Hepatocyte (in vitro differentiated cells): ENCODE data around the gene PPIA.

Experiments
- EZH2phosphoT487 ChIP-seq: fragments of 200-600 bp; sonication (generic); IDR thresholded peaks from one replicate; pipeline ENCODE4 v1.6.1; 2018; ENCODE audit warnings: antibody characterized with exemption, mild to moderate bottlenecking, low read depth, moderate library complexity; ENCODE audit not compliant: unreplicated experiment, severe bottlenecking
- TF ChIP-seq, protein P1 (sequence below): fragments of 200-600 bp; sonication (generic); IDR thresholded peaks from 2 replicates; pipeline ENCODE4 v1.5.1; 2016; ENCODE audit warnings: antibody characterized with exemption, mild to moderate bottlenecking; ENCODE audit not compliant: poor library complexity

- TF ChIP-seq, protein P1, sequence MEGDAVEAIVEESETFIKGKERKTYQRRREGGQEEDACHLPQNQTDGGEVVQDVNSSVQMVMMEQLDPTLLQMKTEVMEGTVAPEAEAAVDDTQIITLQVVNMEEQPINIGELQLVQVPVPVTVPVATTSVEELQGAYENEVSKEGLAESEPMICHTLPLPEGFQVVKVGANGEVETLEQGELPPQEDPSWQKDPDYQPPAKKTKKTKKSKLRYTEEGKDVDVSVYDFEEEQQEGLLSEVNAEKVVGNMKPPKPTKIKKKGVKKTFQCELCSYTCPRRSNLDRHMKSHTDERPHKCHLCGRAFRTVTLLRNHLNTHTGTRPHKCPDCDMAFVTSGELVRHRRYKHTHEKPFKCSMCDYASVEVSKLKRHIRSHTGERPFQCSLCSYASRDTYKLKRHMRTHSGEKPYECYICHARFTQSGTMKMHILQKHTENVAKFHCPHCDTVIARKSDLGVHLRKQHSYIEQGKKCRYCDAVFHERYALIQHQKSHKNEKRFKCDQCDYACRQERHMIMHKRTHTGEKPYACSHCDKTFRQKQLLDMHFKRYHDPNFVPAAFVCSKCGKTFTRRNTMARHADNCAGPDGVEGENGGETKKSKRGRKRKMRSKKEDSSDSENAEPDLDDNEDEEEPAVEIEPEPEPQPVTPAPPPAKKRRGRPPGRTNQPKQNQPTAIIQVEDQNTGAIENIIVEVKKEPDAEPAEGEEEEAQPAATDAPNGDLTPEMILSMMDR = no peak
- TF ChIP-seq EZH2phosphoT487 = no peak
Observed at GRCh38 chr7:44811571-44811970, 15.1 kb downstream of the PPIA start.
